Endothelial cell of umbilical vein (primary cell): ENCODE data around the gene KCNK16.

ENCODE experiments used
- EZH2 ChIP-seq: IDR thresholded peaks from 2 replicates; pipeline ENCODE4 v1.6.1; 2012; ENCODE audit warnings: borderline replicate concordance, low read depth, mild to moderate bottlenecking, moderate library complexity, low read length, inconsistent platforms; ENCODE audit not compliant: severe bottlenecking
- FOS ChIP-seq: IDR thresholded peaks from 2 replicates; pipeline ENCODE4 v1.6.1; 2011; ENCODE audit warnings: mild to moderate bottlenecking, low read length, moderate library complexity, borderline replicate concordance; ENCODE audit not compliant: insufficient read depth
- GATA2 ChIP-seq: IDR thresholded peaks from 2 replicates; pipeline ENCODE4 v1.7.0; 2011; ENCODE audit warnings: low read depth, mild to moderate bottlenecking, moderate library complexity, mixed read lengths, low read length; ENCODE audit not compliant: insufficient read length, insufficient read depth
- JUN ChIP-seq: IDR thresholded peaks from 2 replicates; pipeline ENCODE4 v1.6.1; 2011; ENCODE audit warnings: borderline replicate concordance, low read depth; ENCODE audit not compliant: insufficient read length, insufficient read depth
- MYC ChIP-seq: IDR thresholded peaks from one replicate; pipeline ENCODE4 v1.6.1; 2011; ENCODE audit warnings: mild to moderate bottlenecking, low read depth, low read length
- POLR2A ChIP-seq: IDR thresholded peaks from 2 replicates; pipeline ENCODE4 v1.6.1; 2012; ENCODE audit warnings: low read depth, mild to moderate bottlenecking, control low read depth, low read length
- POLR2AphosphoS5 ChIP-seq: IDR thresholded peaks from 2 replicates; pipeline ENCODE4 v1.6.1; 2012; ENCODE audit warnings: low read depth, mild to moderate bottlenecking, control low read depth, low read length, moderate library complexity; ENCODE audit not compliant: insufficient read depth
- TF ChIP-seq, protein P1 (sequence below), 2 donors: IDR thresholded peaks; 1 replicate in 1 of 2; 2 replicates in 1 of 2; pipeline ENCODE4 v1.5.1; 2011; ENCODE audit warnings: low read length in 2 of 2, mild to moderate bottlenecking in 2 of 2, moderate library complexity in 2 of 2, control low read depth in 1 of 2, inconsistent platforms in 1 of 2, low read depth in 1 of 2; ENCODE audit not compliant: insufficient read depth in 1 of 2; ENCODE audit errors: extremely low read depth in 1 of 2
- TF ChIP-seq, protein P2 (sequence below): IDR thresholded peaks from 2 replicates; pipeline ENCODE4 v1.6.1; 2011; ENCODE audit not compliant: insufficient read depth, insufficient read length

GRCh38 chr6:39339096-39339867 lies 16.8 kb upstream of the KCNK16 start:
- TF ChIP-seq, protein P1, sequence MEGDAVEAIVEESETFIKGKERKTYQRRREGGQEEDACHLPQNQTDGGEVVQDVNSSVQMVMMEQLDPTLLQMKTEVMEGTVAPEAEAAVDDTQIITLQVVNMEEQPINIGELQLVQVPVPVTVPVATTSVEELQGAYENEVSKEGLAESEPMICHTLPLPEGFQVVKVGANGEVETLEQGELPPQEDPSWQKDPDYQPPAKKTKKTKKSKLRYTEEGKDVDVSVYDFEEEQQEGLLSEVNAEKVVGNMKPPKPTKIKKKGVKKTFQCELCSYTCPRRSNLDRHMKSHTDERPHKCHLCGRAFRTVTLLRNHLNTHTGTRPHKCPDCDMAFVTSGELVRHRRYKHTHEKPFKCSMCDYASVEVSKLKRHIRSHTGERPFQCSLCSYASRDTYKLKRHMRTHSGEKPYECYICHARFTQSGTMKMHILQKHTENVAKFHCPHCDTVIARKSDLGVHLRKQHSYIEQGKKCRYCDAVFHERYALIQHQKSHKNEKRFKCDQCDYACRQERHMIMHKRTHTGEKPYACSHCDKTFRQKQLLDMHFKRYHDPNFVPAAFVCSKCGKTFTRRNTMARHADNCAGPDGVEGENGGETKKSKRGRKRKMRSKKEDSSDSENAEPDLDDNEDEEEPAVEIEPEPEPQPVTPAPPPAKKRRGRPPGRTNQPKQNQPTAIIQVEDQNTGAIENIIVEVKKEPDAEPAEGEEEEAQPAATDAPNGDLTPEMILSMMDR (IDR thresholded peaks at IDR 0.05; ENCODE audit: extremely low read depth in 1 of 2, insufficient read depth in 1 of 2, low read depth in 1 of 2, low read length in 2 of 2), result no peak
- TF ChIP-seq POLR2AphosphoS5 (no peak), EZH2 (no peak), POLR2A (no peak), GATA2 (no peak), MYC (no peak), FOS (no peak), JUN (no peak)
- TF ChIP-seq, protein P2, sequence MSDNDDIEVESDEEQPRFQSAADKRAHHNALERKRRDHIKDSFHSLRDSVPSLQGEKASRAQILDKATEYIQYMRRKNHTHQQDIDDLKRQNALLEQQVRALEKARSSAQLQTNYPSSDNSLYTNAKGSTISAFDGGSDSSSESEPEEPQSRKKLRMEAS, result no peak
